ENCODE data around the gene ELAVL2.

The ELAVL2 gene

DNA sequence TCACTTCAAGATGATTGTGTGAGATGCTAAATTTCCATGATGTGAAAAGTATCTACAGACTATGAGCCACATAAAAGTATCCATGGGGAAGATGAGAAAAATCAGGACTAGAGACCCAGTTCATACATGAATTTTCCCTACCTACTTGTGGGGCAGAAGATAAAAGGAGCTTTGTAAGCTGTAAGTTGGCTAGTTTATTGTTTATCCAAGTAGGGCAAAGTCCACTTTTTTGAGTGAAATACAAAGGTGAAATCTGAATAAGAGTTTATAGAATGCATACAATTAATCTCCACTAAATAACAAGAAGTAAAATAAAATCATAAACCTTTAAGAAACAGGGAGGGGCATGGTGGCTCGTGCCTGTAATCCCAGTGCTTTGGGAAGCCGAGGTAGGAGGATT is 160.4 kb downstream of the ELAVL2 start:
- no peak for DNase-seq (ENCODE audit: extremely low read depth in 1 of 2, low read depth in 1 of 2)

DNA sequence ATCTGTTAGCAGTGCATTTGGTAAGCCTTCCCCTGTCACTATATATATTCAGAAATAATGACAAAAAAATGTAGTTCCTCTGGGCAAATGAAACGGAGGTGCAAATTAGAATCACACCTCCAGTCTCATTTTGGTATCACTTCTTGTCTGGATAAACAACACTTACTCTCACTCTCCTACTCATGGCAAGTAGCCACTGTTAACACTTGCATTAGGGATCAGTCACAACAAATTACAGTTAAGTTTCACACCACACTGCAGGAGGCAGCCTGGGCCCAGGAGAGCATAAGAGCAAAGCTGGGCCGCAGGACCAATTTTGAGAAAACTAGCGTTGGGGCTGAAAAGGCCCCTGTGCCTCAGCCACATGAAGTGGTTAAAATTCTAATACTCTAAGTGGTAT is 161.0 kb downstream of the ELAVL2 start:
- DNase-seq (ENCODE audit: extremely low read depth in 1 of 2, low read depth in 1 of 2), result no peak

DNA sequence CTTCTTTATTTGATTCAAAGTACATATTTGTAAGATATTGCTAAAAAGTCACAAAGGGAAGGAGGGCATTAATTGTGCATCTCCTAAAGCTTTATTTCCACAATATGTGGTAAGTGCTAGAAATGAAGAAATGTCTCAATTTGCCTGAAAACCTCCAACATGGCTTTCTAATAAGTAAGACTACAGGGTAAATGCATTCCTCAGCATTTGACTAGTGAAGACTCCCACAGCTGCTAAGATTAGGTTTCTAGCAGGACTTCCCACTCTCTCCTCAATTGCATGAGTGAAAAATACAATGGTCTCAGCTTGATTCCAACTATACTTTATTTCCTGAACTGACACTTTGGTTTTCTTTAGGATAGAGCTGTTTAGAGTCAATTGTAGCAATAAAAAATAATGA is 162.1 kb downstream of the ELAVL2 start:
- DNase-seq (ENCODE audit: extremely low read depth in 1 of 2, low read depth in 1 of 2), result no peak

DNA sequence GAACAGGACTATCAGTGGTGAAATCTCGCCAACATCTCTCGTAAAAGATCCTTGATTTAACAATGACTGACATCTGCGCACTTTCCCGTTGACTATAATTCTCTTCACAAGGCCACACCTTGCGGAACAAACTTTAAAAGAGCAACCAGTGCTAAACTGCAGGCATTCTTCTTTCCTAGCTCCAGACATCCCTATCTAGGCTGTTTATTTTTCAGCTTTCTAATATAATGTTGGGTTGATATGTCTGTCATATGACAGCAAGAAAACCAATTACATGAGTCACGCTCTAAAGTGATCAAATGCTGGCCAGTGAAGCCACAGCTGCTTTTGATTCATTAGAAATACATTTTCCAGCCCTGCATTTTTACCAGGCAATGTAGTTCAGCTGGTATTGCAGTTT is 162.5 kb downstream of the ELAVL2 start:
- no peak for DNase-seq (ENCODE audit: extremely low read depth in 1 of 2, low read depth in 1 of 2)

DNA sequence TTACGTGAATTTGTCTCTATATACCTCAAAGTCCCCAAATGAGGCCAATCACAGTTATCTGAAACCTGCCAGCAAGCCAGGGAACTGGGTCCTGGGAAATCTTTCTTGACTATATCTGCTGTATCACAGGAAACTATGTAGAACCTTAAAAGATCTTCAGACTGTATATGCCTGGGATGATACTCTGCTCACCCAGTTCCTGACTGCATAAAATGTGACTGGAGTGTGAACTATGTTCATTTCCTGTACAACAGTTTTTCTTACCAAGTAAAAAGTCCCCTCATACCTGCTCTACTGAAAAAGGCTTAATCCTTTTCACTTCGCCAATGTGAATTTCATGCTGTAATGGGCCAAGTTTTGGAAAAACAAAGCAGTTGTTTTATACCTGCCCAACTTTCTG is 162.9 kb downstream of the ELAVL2 start:
- no peak for DNase-seq (ENCODE audit: extremely low read depth in 1 of 2, low read depth in 1 of 2)

DNA sequence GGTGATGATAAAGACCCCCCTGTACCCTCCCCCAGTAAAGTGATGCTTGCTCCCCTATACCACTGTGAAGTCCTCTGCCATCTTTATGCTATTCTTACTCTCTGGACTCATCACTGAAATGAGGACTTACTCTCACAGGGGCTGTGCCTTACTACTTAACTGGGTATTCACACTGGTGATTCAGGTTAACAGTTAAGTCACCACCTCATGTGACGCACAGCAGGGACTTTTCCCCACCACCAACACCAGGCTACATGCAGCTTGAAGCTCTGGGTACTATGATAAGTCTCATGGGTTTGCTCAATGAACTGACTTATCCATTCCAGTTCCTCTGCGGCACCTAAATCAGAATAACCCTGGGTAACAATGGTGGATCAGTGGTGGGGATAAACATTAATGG is 163.7 kb downstream of the ELAVL2 start:
- DNase-seq (ENCODE audit: extremely low read depth in 1 of 2, low read depth in 1 of 2), result no peak

DNA sequence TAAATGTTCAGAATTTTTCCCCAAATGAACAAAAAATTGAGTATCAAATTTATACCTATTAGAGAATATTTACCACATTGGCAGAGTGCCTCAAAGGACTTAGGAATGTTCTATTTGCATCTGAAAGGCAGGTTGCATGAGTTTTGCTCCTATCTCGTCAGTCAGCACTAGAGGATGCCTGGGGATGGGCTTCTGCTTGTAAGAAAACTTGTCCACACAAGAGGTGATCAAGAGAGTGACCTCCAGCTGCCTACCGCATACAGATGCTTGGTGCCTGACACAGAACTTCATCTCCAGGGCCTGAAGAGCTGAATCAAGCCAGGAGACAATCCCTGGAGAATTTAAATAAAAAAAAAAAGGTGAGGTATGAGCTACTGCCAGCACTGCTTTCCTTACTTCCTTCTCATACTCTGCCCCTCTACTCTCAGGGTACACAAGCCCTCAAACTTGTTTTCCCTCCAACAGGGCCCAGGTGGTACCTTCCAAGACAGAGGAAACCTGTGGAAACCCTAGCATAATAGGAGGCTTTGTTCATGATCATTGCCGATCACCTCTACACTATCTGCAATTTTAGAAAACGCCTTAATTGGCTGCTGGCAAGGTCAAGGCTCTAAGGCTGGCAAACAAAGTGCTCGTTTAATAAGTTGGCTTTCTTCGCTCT is 166.6 kb downstream of the ELAVL2 start:
- no peak for DNase-seq (ENCODE audit: extremely low read depth in 1 of 2, low read depth in 1 of 2)

DNA sequence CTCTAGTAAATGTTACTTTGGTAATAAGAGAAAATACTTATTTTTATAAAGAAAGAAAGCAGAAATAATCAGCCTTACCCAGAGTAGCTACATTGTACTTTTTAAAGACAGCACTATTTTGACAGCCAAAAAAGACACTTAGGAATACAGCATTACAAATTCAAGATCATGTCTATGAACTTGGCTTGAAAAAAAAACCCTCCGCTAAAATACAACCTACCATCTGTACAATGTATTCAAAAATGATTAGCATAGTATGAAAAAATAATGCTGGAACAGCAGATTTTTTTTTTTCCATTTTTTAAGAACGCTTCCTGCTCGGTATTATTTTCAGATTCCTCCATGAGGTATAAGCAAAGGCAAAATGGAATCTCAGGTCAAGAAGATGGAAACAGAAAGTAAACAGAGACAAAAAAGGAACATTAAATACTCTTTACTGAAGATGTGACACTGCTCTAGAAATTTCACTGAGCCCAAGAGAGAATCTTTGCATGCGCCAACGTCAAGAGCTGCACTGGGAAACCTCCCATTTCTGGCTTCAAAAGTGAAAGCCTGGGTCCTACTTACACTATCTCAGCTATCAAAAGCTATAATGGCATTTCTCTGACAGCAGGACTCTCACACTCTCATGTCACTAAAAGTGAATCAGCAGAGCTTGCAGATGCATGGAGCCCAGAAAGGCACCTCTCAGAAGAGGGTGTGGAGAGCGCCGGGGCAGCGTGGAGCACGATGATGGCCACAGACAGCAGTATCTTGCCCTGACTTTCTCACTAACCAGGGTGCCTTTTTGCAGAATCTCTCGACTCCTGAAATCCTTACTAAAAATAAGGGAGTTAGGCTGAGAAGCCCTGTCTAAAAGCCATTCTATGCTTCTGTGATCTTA is 167.4 kb downstream of the ELAVL2 start:
- no peak for DNase-seq (ENCODE audit: extremely low read depth in 1 of 2, low read depth in 1 of 2)

DNA sequence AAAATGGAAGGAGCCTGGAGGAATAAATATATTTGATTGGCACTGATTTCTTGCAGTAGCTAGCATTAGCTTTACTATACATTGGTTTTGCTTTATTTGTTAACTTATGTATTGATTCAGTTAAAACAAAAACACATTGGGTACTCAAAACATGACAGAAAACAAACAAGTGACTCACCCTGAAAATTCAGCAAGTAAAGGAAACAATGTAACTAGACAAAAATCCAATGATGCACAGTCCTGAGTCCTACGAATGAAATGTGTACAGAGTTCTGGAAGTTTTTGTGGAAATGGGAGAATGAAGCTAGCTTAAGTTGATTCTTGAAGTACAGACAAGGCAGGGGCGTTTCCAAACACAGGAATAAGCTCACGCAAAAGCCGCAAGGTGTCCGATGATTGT is 175.0 kb downstream of the ELAVL2 start:
- no peak for DNase-seq (ENCODE audit: extremely low read depth in 1 of 2, low read depth in 1 of 2)

DNA sequence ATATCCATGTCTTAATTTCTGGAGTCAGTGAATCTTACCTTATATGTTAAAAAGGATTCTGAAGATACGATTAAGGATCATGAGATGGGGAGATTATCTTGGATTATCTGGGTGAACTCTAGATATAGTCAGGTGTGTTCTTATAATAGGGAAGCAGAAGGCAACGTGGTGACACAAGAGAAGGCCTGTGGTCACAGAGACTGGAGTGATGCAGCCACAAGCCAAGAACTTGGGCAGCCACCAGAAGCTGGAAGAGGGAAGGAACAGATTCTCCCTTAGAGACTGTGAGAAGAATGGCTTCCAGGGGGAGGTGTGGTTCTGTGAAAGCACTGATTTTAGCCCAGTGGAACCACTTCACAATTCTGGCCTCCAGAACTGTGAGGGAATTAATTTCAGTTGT is 177.4 kb downstream of the ELAVL2 start:
- no peak for DNase-seq (ENCODE audit: extremely low read depth in 1 of 2, low read depth in 1 of 2)

DNA sequence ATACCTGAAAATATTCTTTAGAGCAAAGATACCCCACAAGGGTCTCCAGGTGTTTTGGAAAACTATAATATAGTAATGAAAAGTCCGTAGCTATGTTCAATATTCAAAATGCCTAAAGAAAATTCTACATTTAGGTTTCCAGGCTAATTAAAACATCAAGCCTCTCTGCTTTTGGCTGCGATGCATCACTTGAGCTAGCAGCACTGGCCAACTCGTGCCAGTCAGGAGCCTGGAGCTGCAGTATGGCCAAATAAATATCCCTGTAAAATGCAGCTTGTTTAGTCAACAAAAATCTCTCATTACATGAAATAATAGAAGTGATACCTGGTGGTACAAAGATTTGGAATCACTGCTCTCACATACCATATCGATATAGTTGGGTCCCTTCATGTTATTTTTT is 181.1 kb downstream of the ELAVL2 start:
- no peak for DNase-seq (ENCODE audit: extremely low read depth in 1 of 2, low read depth in 1 of 2)

DNA sequence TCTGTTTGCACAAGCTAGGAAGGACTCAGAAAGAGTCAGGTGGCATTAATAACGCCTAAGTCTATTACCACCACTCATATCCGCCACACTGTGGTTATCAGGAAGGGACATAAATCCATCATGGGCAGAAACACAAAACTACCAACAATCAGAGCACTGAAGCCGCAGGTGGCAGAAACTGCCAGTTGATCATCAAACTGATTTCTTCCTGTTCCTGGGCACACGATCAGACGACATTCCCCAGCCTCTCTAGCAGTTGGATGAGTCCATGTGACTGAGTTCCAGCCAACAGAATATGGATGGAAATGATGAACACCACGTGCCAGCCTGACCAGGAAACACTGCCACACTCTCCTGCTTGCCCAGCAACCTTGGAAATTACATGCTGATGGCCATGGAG is 181.7 kb downstream of the ELAVL2 start:
- DNase-seq (ENCODE audit: extremely low read depth in 1 of 2, low read depth in 1 of 2), result no peak

DNA sequence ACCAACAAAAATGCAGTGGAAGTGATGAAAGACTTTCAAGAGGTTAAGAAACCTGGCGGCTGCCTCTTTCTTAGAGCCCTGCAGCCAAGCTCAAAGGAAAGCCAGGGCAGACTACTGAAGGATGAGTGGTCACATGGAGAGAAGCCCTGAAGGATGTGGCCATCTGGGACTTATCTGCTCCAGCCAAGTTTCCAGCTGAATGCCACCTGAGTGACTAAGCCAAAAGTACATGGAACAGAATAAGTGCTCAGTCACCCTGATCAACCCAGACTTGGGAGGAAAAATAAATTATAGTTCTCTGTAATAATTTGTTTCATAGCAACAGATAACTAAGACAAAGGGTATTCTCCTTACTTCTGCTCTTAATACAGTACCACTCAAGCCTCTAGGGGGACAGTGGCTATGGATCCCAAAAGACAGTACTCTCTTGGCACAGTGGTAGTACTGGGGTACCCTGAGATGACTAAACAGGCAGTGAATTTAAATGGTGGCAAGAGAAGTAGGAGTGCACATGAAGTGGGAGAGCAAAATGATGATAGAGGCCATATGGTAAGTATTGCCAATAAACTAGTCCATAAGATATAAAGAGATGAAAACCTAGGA is 182.3 kb downstream of the ELAVL2 start:
- DNase-seq (ENCODE audit: extremely low read depth in 1 of 2, low read depth in 1 of 2), result no peak

All from activated CD8-positive, alpha-beta memory T cell treated with anti-CD3 and anti-CD28 coated beads for 1 hour (primary cell).